ENCODE data around the gene CES2.

- TF ChIP-seq CTCF (IDR thresholded peaks at IDR 0.05; ENCODE audit: borderline replicate concordance, extremely low read depth, low read length, poor library complexity, severe bottlenecking) (no peak), EZH2 (IDR thresholded peaks at IDR 0.05; ENCODE audit: borderline replicate concordance, low read depth, low read length, severe bottlenecking) (no peak)
Measured at GRCh38 chr16:66961914-66962313, 26.6 kb downstream of the CES2 start.
